ENCODE measurements around the gene CD28. TPM values are rescaled to one million over a fixed set of nuclear protein-coding genes. Genes with fewer than 3 reads are reported as not detected.

Gene CD28
- total RNA-seq, 2 donors from 2014 or later: not detected

DNA sequence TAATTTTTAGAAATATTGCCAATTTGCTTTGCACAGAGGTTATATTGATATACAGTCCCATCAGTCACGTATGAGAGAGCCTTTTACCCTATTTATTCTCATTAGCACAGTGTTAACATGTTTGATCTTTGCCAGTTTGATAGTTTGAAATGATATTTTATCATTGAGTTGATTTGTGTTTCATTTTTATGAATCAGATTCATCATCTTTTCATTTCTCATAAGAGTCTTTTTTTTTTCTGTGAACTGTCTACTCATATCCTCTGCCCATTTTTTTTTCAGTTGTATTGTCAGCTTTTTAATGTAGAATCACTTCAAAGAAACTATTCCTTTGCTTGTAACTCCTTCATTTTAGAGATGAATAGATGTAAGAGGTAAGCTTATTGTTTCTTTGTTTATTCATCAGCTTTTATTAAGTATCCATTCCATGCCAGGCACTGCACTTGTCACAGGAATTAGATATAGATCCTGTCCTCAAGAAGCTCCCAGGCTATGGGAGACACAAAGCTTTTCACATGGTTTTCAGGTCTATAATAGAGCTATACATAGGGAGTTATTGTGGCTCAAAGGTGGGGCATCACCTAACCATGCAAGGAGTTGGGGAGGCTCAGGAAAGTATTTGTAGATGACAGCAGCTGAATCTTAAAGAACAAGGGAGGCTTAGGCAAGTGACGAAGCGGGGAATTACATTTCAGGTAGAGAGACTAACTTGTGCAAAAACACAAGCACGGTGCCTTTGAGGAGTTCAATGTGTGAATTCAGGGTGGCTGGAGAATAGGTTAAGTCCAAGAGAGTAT is 42.1 kb downstream of the CD28 start:
- WGBS, 2 experiments (ENCODE audit: insufficient coverage in 1 of 2, insufficient read length in 1 of 2): 97% methylated on average over 4 of the region's 4 CpGs; no CpG with 5 or more reads in 1 of the 2 experiments
- H3K4me1 ChIP-seq (ENCODE audit: control insufficient read depth, insufficient read depth, low read length): no peaks in the 10 kb centered on the region
- H3K27me3 Mint-ChIP-seq (ENCODE audit: insufficient read depth): no peaks in the 10 kb centered on the region
- no peak overlapping the region for H3K27ac Mint-ChIP-seq
- no peak overlapping the region for H3K4me3 ChIP-seq (ENCODE audit: low read length)
- H3K9ac ChIP-seq (ENCODE audit: extremely low read depth, low read length, poor library complexity, severe bottlenecking): no peak overlapping the region
- no peaks in the 10 kb centered on the region for H3K9me3 Mint-ChIP-seq
- TF ChIP-seq, protein P1, sequence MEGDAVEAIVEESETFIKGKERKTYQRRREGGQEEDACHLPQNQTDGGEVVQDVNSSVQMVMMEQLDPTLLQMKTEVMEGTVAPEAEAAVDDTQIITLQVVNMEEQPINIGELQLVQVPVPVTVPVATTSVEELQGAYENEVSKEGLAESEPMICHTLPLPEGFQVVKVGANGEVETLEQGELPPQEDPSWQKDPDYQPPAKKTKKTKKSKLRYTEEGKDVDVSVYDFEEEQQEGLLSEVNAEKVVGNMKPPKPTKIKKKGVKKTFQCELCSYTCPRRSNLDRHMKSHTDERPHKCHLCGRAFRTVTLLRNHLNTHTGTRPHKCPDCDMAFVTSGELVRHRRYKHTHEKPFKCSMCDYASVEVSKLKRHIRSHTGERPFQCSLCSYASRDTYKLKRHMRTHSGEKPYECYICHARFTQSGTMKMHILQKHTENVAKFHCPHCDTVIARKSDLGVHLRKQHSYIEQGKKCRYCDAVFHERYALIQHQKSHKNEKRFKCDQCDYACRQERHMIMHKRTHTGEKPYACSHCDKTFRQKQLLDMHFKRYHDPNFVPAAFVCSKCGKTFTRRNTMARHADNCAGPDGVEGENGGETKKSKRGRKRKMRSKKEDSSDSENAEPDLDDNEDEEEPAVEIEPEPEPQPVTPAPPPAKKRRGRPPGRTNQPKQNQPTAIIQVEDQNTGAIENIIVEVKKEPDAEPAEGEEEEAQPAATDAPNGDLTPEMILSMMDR (conservative IDR thresholded peaks at IDR 0.05): no peak
- no peak overlapping the region for H3K27ac ChIP-seq (ENCODE audit: low read depth, low read length)
- no peaks in the 10 kb centered on the region for H3K36me3 Mint-ChIP-seq (ENCODE audit: low read depth)
- H3K9me3 ChIP-seq (ENCODE audit: control insufficient read depth, low read length): no peaks in the 10 kb centered on the region
- H3K4me1 Mint-ChIP-seq: no peaks in the 10 kb centered on the region
- H3K4me3 Mint-ChIP-seq: no peak overlapping the region
- H3K27me3 ChIP-seq (ENCODE audit: control insufficient read depth, insufficient read depth, low read length, poor library complexity, severe bottlenecking): no peaks in the 10 kb centered on the region
- no peak for DNase-seq
- no peaks in the 10 kb centered on the region for H3K36me3 ChIP-seq (ENCODE audit: control insufficient read depth, insufficient read depth, low read length)

DNA sequence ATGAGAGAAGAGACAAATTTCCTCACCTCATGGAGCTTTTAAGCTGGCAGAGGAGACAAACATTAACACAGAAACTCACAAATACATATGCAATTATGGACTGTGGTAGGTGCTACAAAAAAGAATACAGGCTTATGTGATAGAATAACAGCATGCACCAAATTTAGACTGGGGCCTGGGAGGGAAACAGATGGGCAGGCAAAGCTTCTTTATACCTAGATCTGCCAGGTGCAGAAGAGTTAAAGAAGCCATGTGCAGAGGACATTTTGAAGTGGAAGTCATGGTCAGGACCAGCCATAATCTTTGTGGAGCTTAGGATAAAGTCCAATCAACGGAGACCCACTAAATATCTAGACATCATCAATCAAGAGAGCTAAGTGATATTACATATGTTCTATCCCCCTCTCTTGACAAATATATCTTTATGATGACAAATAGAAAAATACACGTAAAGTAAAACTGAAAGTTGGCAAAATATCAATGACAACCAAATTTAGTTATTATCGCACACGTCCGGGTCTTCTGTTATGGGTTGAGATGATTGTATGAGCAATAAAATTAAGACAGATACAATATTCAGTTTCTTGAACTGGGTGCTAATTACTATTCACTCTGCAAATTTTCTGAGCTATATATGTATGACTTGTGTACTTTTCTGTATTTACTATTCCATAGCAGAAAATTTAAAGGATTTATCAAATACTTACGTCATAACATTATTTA is 44.1 kb downstream of the CD28 start:
- Mint-ChIP-seq H3K27ac (no peak overlapping the region), H3K4me3 (no peak overlapping the region), H3K27me3 (ENCODE audit: insufficient read depth) (no peaks in the 10 kb centered on the region), H3K36me3 (ENCODE audit: low read depth) (no peaks in the 10 kb centered on the region), H3K9me3 (peaks cover 4% of the 10 kb centered on the region), H3K4me1 (no peaks in the 10 kb centered on the region)
- H3K36me3 ChIP-seq (ENCODE audit: control insufficient read depth, insufficient read depth, low read length): no peaks in the 10 kb centered on the region
- TF ChIP-seq, protein P1 (conservative IDR thresholded peaks at IDR 0.05): no peak
- no peaks in the 10 kb centered on the region for H3K9me3 ChIP-seq (ENCODE audit: control insufficient read depth, low read length)
- WGBS, 2 experiments (ENCODE audit: insufficient coverage in 1 of 2, insufficient read length in 1 of 2): 94% methylated on average over 5 of the region's 6 CpGs; no CpG with 5 or more reads in 1 of the 2 experiments
- H3K4me1 ChIP-seq (ENCODE audit: control insufficient read depth, insufficient read depth, low read length): no peaks in the 10 kb centered on the region
- no peaks in the 10 kb centered on the region for H3K27me3 ChIP-seq (ENCODE audit: control insufficient read depth, insufficient read depth, low read length, poor library complexity, severe bottlenecking)
- no peak overlapping the region for H3K9ac ChIP-seq (ENCODE audit: extremely low read depth, low read length, poor library complexity, severe bottlenecking)
- no peak for DNase-seq
- H3K27ac ChIP-seq (ENCODE audit: low read depth, low read length): no peak overlapping the region
- H3K4me3 ChIP-seq (ENCODE audit: low read length): no peak overlapping the region

DNA sequence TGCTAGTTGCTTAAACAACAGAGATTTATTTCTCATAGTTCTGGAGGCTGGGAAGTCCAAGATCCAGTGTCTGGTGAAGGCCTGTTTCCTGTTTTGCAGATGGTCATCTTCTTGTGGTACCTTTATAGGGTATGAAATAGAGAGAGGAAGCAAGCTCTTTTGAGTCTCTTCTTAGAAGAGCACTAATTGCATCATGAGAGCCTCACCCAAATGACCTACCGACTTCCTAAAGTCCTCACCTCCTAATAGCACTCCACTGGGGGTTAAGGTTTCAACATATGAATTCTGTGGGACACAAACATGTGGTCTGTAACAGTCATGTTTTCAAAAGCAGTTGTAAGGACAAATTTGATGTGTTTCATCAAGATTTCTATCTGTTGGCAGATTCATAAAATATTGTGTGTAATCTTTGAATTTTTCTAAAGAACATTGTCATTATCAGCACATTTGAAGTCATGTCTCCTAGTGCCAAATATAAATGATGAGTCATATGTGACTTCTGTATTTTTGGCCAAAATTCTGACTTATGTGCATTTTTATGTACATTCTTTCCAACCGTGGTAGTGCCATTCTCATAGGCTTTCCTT is 45.3 kb downstream of the CD28 start:
- Histone ChIP-seq H3K36me3 (ENCODE audit: control insufficient read depth, insufficient read depth, low read length) (no peaks in the 10 kb centered on the region), H3K9ac (ENCODE audit: extremely low read depth, low read length, poor library complexity, severe bottlenecking) (no peak overlapping the region), H3K27ac (ENCODE audit: low read depth, low read length) (no peak overlapping the region), H3K4me1 (ENCODE audit: control insufficient read depth, insufficient read depth, low read length) (no peaks in the 10 kb centered on the region), H3K9me3 (ENCODE audit: control insufficient read depth, low read length) (peaks cover 12% of the 10 kb centered on the region), H3K4me3 (ENCODE audit: low read length) (no peak overlapping the region), H3K27me3 (ENCODE audit: control insufficient read depth, insufficient read depth, low read length, poor library complexity, severe bottlenecking) (no peaks in the 10 kb centered on the region)
- peaks cover 15% of the 10 kb centered on the region for H3K9me3 Mint-ChIP-seq
- H3K27me3 Mint-ChIP-seq (ENCODE audit: insufficient read depth): no peaks in the 10 kb centered on the region
- H3K36me3 Mint-ChIP-seq (ENCODE audit: low read depth): no peaks in the 10 kb centered on the region
- H3K27ac Mint-ChIP-seq: no peak overlapping the region
- TF ChIP-seq, protein P1 (conservative IDR thresholded peaks at IDR 0.05): no peak
- 75 to 96% methylated on average over 1 to 2 of the region's 2 CpGs for WGBS, 2 experiments (ENCODE audit: insufficient coverage in 1 of 2, insufficient read length in 1 of 2)
- no peak overlapping the region for H3K4me3 Mint-ChIP-seq
- no peaks in the 10 kb centered on the region for H3K4me1 Mint-ChIP-seq
- DNase-seq: no peak

Measured in endodermal cell (in vitro differentiated cells).